WTC11 (cell line): Measurements from ENCODE around the gene UQCR10. TPM values are rescaled to one million over a fixed set of nuclear protein-coding genes. Genes with fewer than 3 reads are reported as not detected.

Experiments used
- ATAC-seq: fragments of 200-7000 bp; cut with Tn5 transposase; 2 replicates; pipeline ENCODE4 v1.10.0; 2021; ENCODE audit warnings: mild to moderate bottlenecking, moderate library complexity
- CTCF ChIA-PET: fragments of 300-600 bp; sonication (Branson Sonifier 250); formaldehyde crosslinking; loops from one replicate; lab custom pipeline; 2021; ENCODE audit warnings: antibody characterized with exemption; lab: Charles Lee
- POLR2A ChIA-PET: fragments of 350-600 bp; sonication (Branson Sonifier 250); formaldehyde crosslinking; loops from one replicate; lab custom pipeline; 2021; ENCODE audit warnings: antibody characterized with exemption; lab: Charles Lee
- DNase-seq: peaks from one replicate; pipeline ENCODE4 v3.0.0; 2021; ENCODE audit warnings: low spot score
- H3K27ac Mint-ChIP-seq: 2 replicates; pipeline ENCODE4 v1.8.0; 2021; ENCODE audit warnings: mixed read lengths
- H3K27me3 Mint-ChIP-seq: 2 replicates; pipeline ENCODE4 v1.8.0; 2021; ENCODE audit warnings: low read depth, mild to moderate bottlenecking, moderate library complexity, mixed read lengths
- H3K36me3 Mint-ChIP-seq: 2 replicates; pipeline ENCODE4 v1.8.0; 2021; ENCODE audit warnings: mixed read lengths
- H3K4me1 Mint-ChIP-seq: 2 replicates; pipeline ENCODE4 v1.8.0; 2022; ENCODE audit warnings: mixed read lengths
- H3K4me3 Mint-ChIP-seq: 2 replicates; pipeline ENCODE4 v1.8.0; 2021; ENCODE audit warnings: mild to moderate bottlenecking, moderate library complexity, mixed read lengths
- H3K9me3 Mint-ChIP-seq: 2 replicates; pipeline ENCODE4 v1.8.0; 2021; ENCODE audit warnings: mixed read lengths
- AFF4 ChIP-seq: sonication (generic); formaldehyde crosslinking; IDR thresholded peaks from 2 replicates; pipeline ENCODE4 v1.8.1; 2023; ENCODE audit warnings: mild to moderate bottlenecking, missing genetic modification reagents, borderline replicate concordance
- CDX4 ChIP-seq: fragments of 250-450 bp; sonication (Bioruptor Pico); IDR thresholded peaks from 2 replicates; pipeline ENCODE4 v1.9.0; 2021; ENCODE audit warnings: moderate library complexity, mild to moderate bottlenecking, inconsistent platforms, borderline replicate concordance
- EMX1 ChIP-seq: fragments of 250-450 bp; sonication (Bioruptor Pico); IDR thresholded peaks from 2 replicates; pipeline ENCODE4 v1.8.0; 2021; ENCODE audit warnings: mild to moderate bottlenecking
- FOXK1 ChIP-seq: sonication (generic); formaldehyde crosslinking; IDR thresholded peaks from 2 replicates; pipeline ENCODE4 v1.8.0; 2022; ENCODE audit warnings: mild to moderate bottlenecking, moderate library complexity, missing genetic modification reagents
- NR1H2 ChIP-seq: sonication (generic); formaldehyde crosslinking; IDR thresholded peaks from 2 replicates; pipeline ENCODE4 v1.9.0; 2021; ENCODE audit warnings: mild to moderate bottlenecking, moderate library complexity, missing genetic modification reagents
- NR3C1 ChIP-seq: sonication (generic); formaldehyde crosslinking; conservative IDR thresholded peaks from 2 replicates; pipeline ENCODE4 v1.8.1; 2023; ENCODE audit warnings: low read depth, mild to moderate bottlenecking, missing genetic modification reagents
- TEAD1 ChIP-seq: sonication (generic); formaldehyde crosslinking; IDR thresholded peaks from 2 replicates; pipeline ENCODE4 v1.8.0; 2022; ENCODE audit warnings: mild to moderate bottlenecking, missing genetic modification reagents
- USF1 ChIP-seq: sonication (generic); formaldehyde crosslinking; IDR thresholded peaks from 2 replicates; pipeline ENCODE4 v1.8.0; 2022; ENCODE audit warnings: mild to moderate bottlenecking, missing genetic modification reagents
- total RNA-seq: library from RNA; stranded (reverse); gene quantifications from 3 replicates; pipeline ENCODE4 v1.2.3, GENCODE V29; 2021
- TF ChIP-seq, protein P1 (sequence below): sonication (generic); formaldehyde crosslinking; IDR thresholded peaks from 2 replicates; pipeline ENCODE4 v1.8.1; 2023; ENCODE audit warnings: mild to moderate bottlenecking, missing genetic modification reagents, moderate library complexity
- TF ChIP-seq, protein P2 (sequence below): sonication (generic); formaldehyde crosslinking; IDR thresholded peaks from 2 replicates; pipeline ENCODE4 v1.8.1; 2023; ENCODE audit warnings: mild to moderate bottlenecking, missing genetic modification reagents, moderate library complexity
- TF ChIP-seq, protein P3 (sequence below): fragments of 250-450 bp; sonication (Bioruptor Pico); conservative IDR thresholded peaks from 2 replicates; pipeline ENCODE4 v1.9.0; 2021; ENCODE audit warnings: mild to moderate bottlenecking
- TF ChIP-seq, protein P4 (sequence below): fragments of 250-450 bp; sonication (Bioruptor Pico); IDR thresholded peaks from 2 replicates; pipeline ENCODE4 v1.9.0; 2021; ENCODE audit warnings: mild to moderate bottlenecking

UQCR10 gene
- total RNA-seq, 1 experiment from 2014 or later: 119 TPM

GRCh38 chr22:29719899-29720645 lies 47.1 kb upstream of the UQCR10 start, which contains the start of gene CABP7 (continued):
- TF ChIP-seq TEAD1 (CRISPR knock-in tag): no peak
- TF ChIP-seq NR1H2 (CRISPR knock-in tag): no peak
- TF ChIP-seq, protein P1, sequence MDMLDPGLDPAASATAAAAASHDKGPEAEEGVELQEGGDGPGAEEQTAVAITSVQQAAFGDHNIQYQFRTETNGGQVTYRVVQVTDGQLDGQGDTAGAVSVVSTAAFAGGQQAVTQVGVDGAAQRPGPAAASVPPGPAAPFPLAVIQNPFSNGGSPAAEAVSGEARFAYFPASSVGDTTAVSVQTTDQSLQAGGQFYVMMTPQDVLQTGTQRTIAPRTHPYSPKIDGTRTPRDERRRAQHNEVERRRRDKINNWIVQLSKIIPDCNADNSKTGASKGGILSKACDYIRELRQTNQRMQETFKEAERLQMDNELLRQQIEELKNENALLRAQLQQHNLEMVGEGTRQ (CRISPR knock-in tag): no peak

DNA sequence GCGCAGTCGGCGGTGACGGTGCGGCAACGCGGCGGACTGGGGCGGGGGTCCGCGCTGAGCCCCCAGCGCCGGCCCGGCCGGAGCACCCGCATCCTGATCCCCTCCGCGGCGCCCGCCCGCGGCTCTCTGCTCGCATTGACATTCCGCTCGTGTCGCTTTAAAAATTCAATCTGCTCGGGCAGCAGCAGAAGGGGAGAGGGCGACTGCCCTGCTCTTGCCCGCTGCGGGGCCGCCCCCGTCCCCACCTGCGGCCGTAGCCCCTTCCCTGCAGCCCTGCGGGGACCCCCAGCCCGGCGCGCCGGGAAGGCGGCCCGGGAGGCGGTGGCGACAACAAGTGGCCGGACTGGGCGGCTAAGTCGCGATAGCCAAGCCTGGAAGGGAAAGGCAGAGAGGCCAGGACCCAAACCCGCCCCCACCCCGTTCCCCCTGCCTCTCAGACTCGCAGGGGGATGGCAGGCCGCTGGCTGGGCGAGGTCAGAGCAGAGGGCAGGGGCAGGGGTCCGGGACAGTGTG lies 46.3 kb upstream of the UQCR10 start:
- H3K9me3 Mint-ChIP-seq: no peaks in the 10 kb centered on the region
- ChIA-PET CTCF (interaction anchor here (6.7 kb wide), 1 partner anchor 31 kb away, joined by 57 read pairs; no protein-coding TSS in a partner anchor), POLR2A (no interaction called here)
- DNase-seq (no peak), ATAC-seq (no peak)
- TF ChIP-seq USF1 (CRISPR knock-in tag): no peak
- TF ChIP-seq NR3C1 (CRISPR knock-in tag): no peak
- TF ChIP-seq, protein P2, sequence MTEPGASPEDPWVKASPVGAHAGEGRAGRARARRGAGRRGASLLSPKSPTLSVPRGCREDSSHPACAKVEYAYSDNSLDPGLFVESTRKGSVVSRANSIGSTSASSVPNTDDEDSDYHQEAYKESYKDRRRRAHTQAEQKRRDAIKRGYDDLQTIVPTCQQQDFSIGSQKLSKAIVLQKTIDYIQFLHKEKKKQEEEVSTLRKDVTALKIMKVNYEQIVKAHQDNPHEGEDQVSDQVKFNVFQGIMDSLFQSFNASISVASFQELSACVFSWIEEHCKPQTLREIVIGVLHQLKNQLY (CRISPR knock-in tag): no peak
- no peak for TF ChIP-seq AFF4
- TF ChIP-seq, protein P3, sequence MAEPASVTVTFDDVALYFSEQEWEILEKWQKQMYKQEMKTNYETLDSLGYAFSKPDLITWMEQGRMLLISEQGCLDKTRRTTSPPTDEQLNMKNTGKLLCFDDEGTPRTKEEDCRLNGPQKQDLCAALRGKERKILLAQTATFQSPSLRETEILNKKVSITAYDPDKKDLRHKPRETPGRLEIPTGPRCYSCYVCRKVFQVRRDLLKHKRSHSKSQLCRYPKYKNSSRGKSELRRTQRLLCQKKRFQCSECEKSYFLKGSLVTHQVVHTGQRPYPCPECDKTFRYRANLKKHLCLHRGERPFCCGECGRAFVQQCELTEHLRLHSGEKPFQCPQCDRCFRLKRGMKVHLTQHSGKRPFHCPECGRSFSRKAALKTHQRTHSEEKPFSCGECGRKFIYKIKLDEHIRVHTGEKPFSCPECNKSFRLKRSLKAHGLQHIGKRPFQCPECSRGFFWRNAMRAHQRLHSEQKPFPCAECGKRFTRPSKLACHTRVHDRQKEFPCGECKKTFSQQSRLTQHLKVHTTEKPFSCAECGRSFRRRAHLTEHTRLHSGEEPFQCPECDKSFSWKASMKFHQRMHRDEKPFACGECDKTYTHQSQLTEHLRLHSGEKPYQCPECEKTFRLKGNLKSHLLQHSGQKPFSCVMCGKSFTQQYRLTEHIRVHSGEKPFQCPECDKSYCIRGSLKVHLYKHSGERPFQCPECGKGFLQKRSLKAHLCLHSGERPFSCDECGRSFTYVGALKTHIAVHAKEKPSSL (CRISPR knock-in tag): no peak
- TF ChIP-seq FOXK1 (CRISPR knock-in tag): no peak
- no peak for TF ChIP-seq CDX4 (CRISPR knock-in tag)
- TF ChIP-seq, protein P4, sequence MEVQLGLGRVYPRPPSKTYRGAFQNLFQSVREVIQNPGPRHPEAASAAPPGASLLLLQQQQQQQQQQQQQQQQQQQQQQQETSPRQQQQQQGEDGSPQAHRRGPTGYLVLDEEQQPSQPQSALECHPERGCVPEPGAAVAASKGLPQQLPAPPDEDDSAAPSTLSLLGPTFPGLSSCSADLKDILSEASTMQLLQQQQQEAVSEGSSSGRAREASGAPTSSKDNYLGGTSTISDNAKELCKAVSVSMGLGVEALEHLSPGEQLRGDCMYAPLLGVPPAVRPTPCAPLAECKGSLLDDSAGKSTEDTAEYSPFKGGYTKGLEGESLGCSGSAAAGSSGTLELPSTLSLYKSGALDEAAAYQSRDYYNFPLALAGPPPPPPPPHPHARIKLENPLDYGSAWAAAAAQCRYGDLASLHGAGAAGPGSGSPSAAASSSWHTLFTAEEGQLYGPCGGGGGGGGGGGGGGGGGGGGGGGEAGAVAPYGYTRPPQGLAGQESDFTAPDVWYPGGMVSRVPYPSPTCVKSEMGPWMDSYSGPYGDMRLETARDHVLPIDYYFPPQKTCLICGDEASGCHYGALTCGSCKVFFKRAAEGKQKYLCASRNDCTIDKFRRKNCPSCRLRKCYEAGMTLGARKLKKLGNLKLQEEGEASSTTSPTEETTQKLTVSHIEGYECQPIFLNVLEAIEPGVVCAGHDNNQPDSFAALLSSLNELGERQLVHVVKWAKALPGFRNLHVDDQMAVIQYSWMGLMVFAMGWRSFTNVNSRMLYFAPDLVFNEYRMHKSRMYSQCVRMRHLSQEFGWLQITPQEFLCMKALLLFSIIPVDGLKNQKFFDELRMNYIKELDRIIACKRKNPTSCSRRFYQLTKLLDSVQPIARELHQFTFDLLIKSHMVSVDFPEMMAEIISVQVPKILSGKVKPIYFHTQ (CRISPR knock-in tag): no peak
- no peak for TF ChIP-seq EMX1 (CRISPR knock-in tag)
- no peaks in the 10 kb centered on the region for H3K36me3 Mint-ChIP-seq
- no peak overlapping the region for H3K27ac Mint-ChIP-seq
- H3K27me3 Mint-ChIP-seq: peaks cover 60% of the 10 kb centered on the region
- no peak overlapping the region; the same call in 1 of the 2 replicates for H3K4me3 Mint-ChIP-seq
- no peaks in the 10 kb centered on the region for H3K4me1 Mint-ChIP-seq
